Ishikawa (cell line): Measurements from ENCODE around the gene WDR88.

ENCODE experiments used
- CEBPB ChIP-seq: IDR thresholded peaks from 2 replicates; pipeline ENCODE4 v1.6.1; 2012
- CREB1 ChIP-seq: IDR thresholded peaks from 2 replicates; pipeline ENCODE4 v1.6.1; 2012; ENCODE audit warnings: low read depth
- EGR1 ChIP-seq: IDR thresholded peaks from 2 replicates; pipeline ENCODE4 v1.6.1; 2012
- EP300 ChIP-seq: IDR thresholded peaks from 2 replicates; pipeline ENCODE4 v1.6.1; 2012; ENCODE audit warnings: borderline replicate concordance
- FOXM1 ChIP-seq: IDR thresholded peaks from 2 replicates; pipeline ENCODE4 v1.6.1; 2012; ENCODE audit warnings: low read depth, borderline replicate concordance
- MAX ChIP-seq: IDR thresholded peaks from 2 replicates; pipeline ENCODE4 v1.6.1; 2012
- NFIC ChIP-seq: IDR thresholded peaks from 2 replicates; pipeline ENCODE4 v1.6.1; 2012
- RAD21 ChIP-seq: IDR thresholded peaks from 2 replicates; pipeline ENCODE4 v1.6.1; 2012; ENCODE audit warnings: low read depth
- REST ChIP-seq: IDR thresholded peaks from 2 replicates; pipeline ENCODE4 v1.6.1; 2012; ENCODE audit warnings: low read depth, mild to moderate bottlenecking
- TAF1 ChIP-seq: IDR thresholded peaks from 2 replicates; pipeline ENCODE4 v1.6.1; 2012; ENCODE audit warnings: low read depth, mild to moderate bottlenecking
- TCF12 ChIP-seq: IDR thresholded peaks from 2 replicates; pipeline ENCODE4 v1.6.1; 2012; ENCODE audit warnings: low read depth
- TEAD4 ChIP-seq: IDR thresholded peaks from 2 replicates; pipeline ENCODE4 v1.6.1; 2012
- YY1 ChIP-seq: IDR thresholded peaks from 2 replicates; pipeline ENCODE4 v1.6.1; 2012; ENCODE audit warnings: low read depth
- ZBTB7A ChIP-seq: IDR thresholded peaks from 2 replicates; pipeline ENCODE4 v1.6.1; 2012; ENCODE audit warnings: low read depth
- TF ChIP-seq, protein P1 (sequence below): IDR thresholded peaks from 2 replicates; pipeline ENCODE4 v1.6.1; 2012

The WDR88 gene

GRCh38 chr19:33167438-33167837 is 35.5 kb downstream of the WDR88 start:
- TF ChIP-seq RAD21 (no peak), EP300 (no peak), FOXM1 (no peak), TAF1 (no peak), TCF12 (no peak), ZBTB7A (no peak), CEBPB (no peak), NFIC (no peak), REST (no peak), EGR1 (no peak), TEAD4 (no peak), YY1 (no peak), CREB1 (no peak), MAX (no peak)
- TF ChIP-seq, protein P1, sequence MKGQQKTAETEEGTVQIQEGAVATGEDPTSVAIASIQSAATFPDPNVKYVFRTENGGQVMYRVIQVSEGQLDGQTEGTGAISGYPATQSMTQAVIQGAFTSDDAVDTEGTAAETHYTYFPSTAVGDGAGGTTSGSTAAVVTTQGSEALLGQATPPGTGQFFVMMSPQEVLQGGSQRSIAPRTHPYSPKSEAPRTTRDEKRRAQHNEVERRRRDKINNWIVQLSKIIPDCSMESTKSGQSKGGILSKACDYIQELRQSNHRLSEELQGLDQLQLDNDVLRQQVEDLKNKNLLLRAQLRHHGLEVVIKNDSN: no peak

- TF ChIP-seq TEAD4: no peak
- no peak for TF ChIP-seq RAD21
- TF ChIP-seq CREB1: no peak
- no peak for TF ChIP-seq CEBPB
- no peak for TF ChIP-seq EP300
- TF ChIP-seq MAX: no peak
- no peak for TF ChIP-seq TCF12
- TF ChIP-seq ZBTB7A: no peak
- TF ChIP-seq NFIC: no peak
- TF ChIP-seq YY1: no peak
- TF ChIP-seq, protein P1: no peak
- TF ChIP-seq TAF1: no peak
- TF ChIP-seq FOXM1: no peak
- no peak for TF ChIP-seq EGR1
- no peak for TF ChIP-seq REST
Measured at GRCh38 chr19:33168528-33168927, 36.6 kb downstream of the WDR88 start.

GRCh38 chr19:33171222-33171795 is 39.4 kb downstream of the WDR88 start:
- TF ChIP-seq TCF12: no peak
- no peak for TF ChIP-seq NFIC
- TF ChIP-seq ZBTB7A: no peak
- TF ChIP-seq TEAD4: no peak
- no peak for TF ChIP-seq TAF1
- no peak for TF ChIP-seq CREB1
- TF ChIP-seq EP300: no peak
- no peak for TF ChIP-seq EGR1
- TF ChIP-seq YY1: no peak
- TF ChIP-seq CEBPB: no peak

GRCh38 chr19:33171916-33172359 is 40.0 kb downstream of the WDR88 start:
- TF ChIP-seq FOXM1 (no peak), REST (no peak), EP300 (no peak), CEBPB (no peak), MAX (no peak), YY1 (no peak)
- TF ChIP-seq, protein P1: no peak
